Hepatocyte (in vitro differentiated cells): ENCODE data around the gene ZDHHC14. TPM values are rescaled to one million over a fixed set of nuclear protein-coding genes. Genes with fewer than 3 reads are reported as not detected.

Experiments used
- DNase-seq: peaks from one replicate; pipeline ENCODE4 v3.0.0-alpha.2; 2016; ENCODE audit warnings: low spot score
- H2AFZ ChIP-seq: fragments of 200-600 bp; sonication (generic); 2 replicates; pipeline ENCODE4 v1.6.0; 2016; ENCODE audit warnings: antibody characterized with exemption, mild to moderate bottlenecking
- H3K27ac ChIP-seq: fragments of 200-600 bp; sonication (generic); 2 replicates; pipeline ENCODE4 v1.5.1; 2016; ENCODE audit warnings: mild to moderate bottlenecking
- H3K27me3 ChIP-seq: fragments of 200-600 bp; sonication (generic); 2 replicates; pipeline ENCODE4 v1.6.1; 2016
- H3K36me3 ChIP-seq: fragments of 200-600 bp; sonication (generic); replicated peaks from 2 replicates; pipeline ENCODE4 v1.5.1; 2016; ENCODE audit warnings: low read depth; ENCODE audit not compliant: insufficient read depth
- H3K4me1 ChIP-seq: fragments of 200-600 bp; sonication (generic); 2 replicates; pipeline ENCODE4 v1.5.1; 2016; ENCODE audit warnings: mild to moderate bottlenecking, moderate library complexity; ENCODE audit not compliant: insufficient read depth
- H3K4me2 ChIP-seq: fragments of 200-600 bp; sonication (generic); 2 replicates; pipeline ENCODE4 v1.6.0; 2016
- H3K4me3 ChIP-seq: fragments of 200-600 bp; sonication (generic); 2 replicates; pipeline ENCODE4 v1.5.1; 2016; ENCODE audit warnings: mild to moderate bottlenecking
- H3K79me2 ChIP-seq: fragments of 200-600 bp; sonication (generic); 2 replicates; pipeline ENCODE4 v1.6.0; 2017; ENCODE audit warnings: mild to moderate bottlenecking
- H3K9me2 ChIP-seq: fragments of 200-600 bp; sonication (generic); replicated peaks from 2 replicates; pipeline ENCODE4 v1.6.0; 2017; ENCODE audit warnings: mild to moderate bottlenecking; ENCODE audit not compliant: insufficient read depth
- H3K9me3 ChIP-seq: fragments of 200-600 bp; sonication (generic); 2 replicates; pipeline ENCODE4 v1.5.1; 2016; ENCODE audit warnings: low read depth, mild to moderate bottlenecking
- H4K20me1 ChIP-seq: fragments of 200-600 bp; sonication (generic); 2 replicates; pipeline ENCODE4 v1.6.0; 2016; ENCODE audit warnings: mild to moderate bottlenecking; ENCODE audit not compliant: insufficient read depth, poor library complexity, severe bottlenecking
- EZH2 ChIP-seq: fragments of 200-600 bp; sonication (generic); IDR thresholded peaks from 2 replicates; pipeline ENCODE4 v1.6.1; 2016; ENCODE audit warnings: antibody characterized with exemption, mild to moderate bottlenecking, borderline replicate concordance
- EZH2phosphoT487 ChIP-seq: fragments of 200-600 bp; sonication (generic); IDR thresholded peaks from one replicate; pipeline ENCODE4 v1.6.1; 2018; ENCODE audit warnings: antibody characterized with exemption, mild to moderate bottlenecking, low read depth, moderate library complexity; ENCODE audit not compliant: unreplicated experiment, severe bottlenecking
- WGBS: methylation state at CpG from one replicate; pipeline ENCODE4 v1.1.6; 2016; ENCODE audit warnings: low lambda C conversion rate; ENCODE audit errors: missing lambda C conversion rate; 5-methylcytosine and 5-hydroxymethylcytosine counted together
- polyA plus RNA-seq: library from polyadenylated mRNA; unstranded; fragments of >200 nt; fragmentation: Nextera tagmentation; extraction: Ambion mirVana; gene quantifications from 2 replicates; pipeline ENCODE4 v1.2.1, GENCODE V29; 2016
- total RNA-seq: library from RNA; depleted of rRNA; stranded (reverse); fragments of >200 nt; gene quantifications from 2 replicates; pipeline ENCODE4 v1.2.3, GENCODE V29; 2014
- TF ChIP-seq, protein P1 (sequence below): fragments of 200-600 bp; sonication (generic); IDR thresholded peaks from 2 replicates; pipeline ENCODE4 v1.5.1; 2016; ENCODE audit warnings: antibody characterized with exemption, mild to moderate bottlenecking; ENCODE audit not compliant: poor library complexity

The ZDHHC14 gene
- total and polyA plus RNA-seq, 2 experiments from 2014 or later: 11.8 to 25.2 TPM

GRCh38 chr6:157483770-157484169 lies 102.8 kb downstream of the ZDHHC14 start:
- WGBS: 98% methylated on average over 3 of the region's 3 CpGs
- no peaks in the 10 kb centered on the region for H3K36me3 ChIP-seq
- no peaks in the 10 kb centered on the region for H3K9me2 ChIP-seq
- TF ChIP-seq EZH2 (no peak), EZH2phosphoT487 (no peak)
- TF ChIP-seq, protein P1, sequence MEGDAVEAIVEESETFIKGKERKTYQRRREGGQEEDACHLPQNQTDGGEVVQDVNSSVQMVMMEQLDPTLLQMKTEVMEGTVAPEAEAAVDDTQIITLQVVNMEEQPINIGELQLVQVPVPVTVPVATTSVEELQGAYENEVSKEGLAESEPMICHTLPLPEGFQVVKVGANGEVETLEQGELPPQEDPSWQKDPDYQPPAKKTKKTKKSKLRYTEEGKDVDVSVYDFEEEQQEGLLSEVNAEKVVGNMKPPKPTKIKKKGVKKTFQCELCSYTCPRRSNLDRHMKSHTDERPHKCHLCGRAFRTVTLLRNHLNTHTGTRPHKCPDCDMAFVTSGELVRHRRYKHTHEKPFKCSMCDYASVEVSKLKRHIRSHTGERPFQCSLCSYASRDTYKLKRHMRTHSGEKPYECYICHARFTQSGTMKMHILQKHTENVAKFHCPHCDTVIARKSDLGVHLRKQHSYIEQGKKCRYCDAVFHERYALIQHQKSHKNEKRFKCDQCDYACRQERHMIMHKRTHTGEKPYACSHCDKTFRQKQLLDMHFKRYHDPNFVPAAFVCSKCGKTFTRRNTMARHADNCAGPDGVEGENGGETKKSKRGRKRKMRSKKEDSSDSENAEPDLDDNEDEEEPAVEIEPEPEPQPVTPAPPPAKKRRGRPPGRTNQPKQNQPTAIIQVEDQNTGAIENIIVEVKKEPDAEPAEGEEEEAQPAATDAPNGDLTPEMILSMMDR: no peak
- H3K79me2 ChIP-seq: no peaks in the 10 kb centered on the region
- peaks cover 4% of the 10 kb centered on the region for H3K4me1 ChIP-seq
- DNase-seq: no peak
- H3K9me3 ChIP-seq: no peaks in the 10 kb centered on the region
- H3K4me2 ChIP-seq: no peak overlapping the region
- no peak overlapping the region for H3K4me3 ChIP-seq
- no peaks in the 10 kb centered on the region for H3K27me3 ChIP-seq
- no peak overlapping the region for H2AFZ ChIP-seq
- H4K20me1 ChIP-seq: no peaks in the 10 kb centered on the region
- H3K27ac ChIP-seq: no peak overlapping the region

DNA sequence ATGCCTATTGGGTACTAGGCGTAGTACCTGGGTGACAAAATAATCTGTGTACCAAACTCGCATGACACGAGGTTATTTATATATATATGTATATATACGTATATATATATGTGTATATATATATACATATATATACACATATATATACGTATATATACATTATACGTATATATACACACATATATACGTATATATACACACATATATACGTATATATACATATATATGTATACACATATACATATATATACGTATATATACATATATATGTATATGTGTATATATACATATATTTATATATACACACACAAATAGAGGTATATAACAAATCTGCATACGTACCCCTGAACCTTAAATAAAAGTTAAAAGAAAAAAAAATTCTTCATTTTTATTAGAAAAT lies 103.2 kb downstream of the ZDHHC14 start:
- Histone ChIP-seq H3K79me2 (no peaks in the 10 kb centered on the region), H3K4me1 (peaks cover 8% of the 10 kb centered on the region), H3K9me3 (no peaks in the 10 kb centered on the region), H3K9me2 (no peaks in the 10 kb centered on the region), H2AFZ (no peak overlapping the region), H3K27ac (no peak overlapping the region), H3K4me2 (no peak overlapping the region), H3K36me3 (no peaks in the 10 kb centered on the region), H4K20me1 (no peaks in the 10 kb centered on the region), H3K4me3 (no peak overlapping the region), H3K27me3 (no peaks in the 10 kb centered on the region)
- no peak for TF ChIP-seq EZH2
- TF ChIP-seq EZH2phosphoT487: no peak
- TF ChIP-seq, protein P1: no peak
- DNase-seq: no peak
- 97% methylated on average over 9 of the region's 10 CpGs for WGBS

- TF ChIP-seq EZH2phosphoT487: no peak
- TF ChIP-seq, protein P1: no peak
- no peak for TF ChIP-seq EZH2
- no peak overlapping the region for H3K4me2 ChIP-seq
- WGBS: 77% methylated on average over 5 of the region's 5 CpGs
These were observed 105.6 kb downstream of the ZDHHC14 start for GRCh38 chr6:157486572-157486971.

More at GRCh38 chr6:157486572-157486971, 105.6 kb downstream of the ZDHHC14 start:
- Histone ChIP-seq H3K4me3 (no peak overlapping the region), H3K4me1 (peaks cover 12% of the 10 kb centered on the region), H3K27ac (no peak overlapping the region), H3K36me3 (no peaks in the 10 kb centered on the region), H4K20me1 (no peaks in the 10 kb centered on the region), H2AFZ (no peak overlapping the region), H3K79me2 (peaks cover 10% of the 10 kb centered on the region), H3K9me2 (no peaks in the 10 kb centered on the region), H3K27me3 (no peaks in the 10 kb centered on the region), H3K9me3 (no peaks in the 10 kb centered on the region)
- no peak for DNase-seq
